ENCODE results near the gene F10.
"Not testable (repeated sequence)": the region's sequence is repeated elsewhere in the genome, so short reads cannot be mapped to it uniquely, and the experiment has no call there.

The F10 gene

DNA sequence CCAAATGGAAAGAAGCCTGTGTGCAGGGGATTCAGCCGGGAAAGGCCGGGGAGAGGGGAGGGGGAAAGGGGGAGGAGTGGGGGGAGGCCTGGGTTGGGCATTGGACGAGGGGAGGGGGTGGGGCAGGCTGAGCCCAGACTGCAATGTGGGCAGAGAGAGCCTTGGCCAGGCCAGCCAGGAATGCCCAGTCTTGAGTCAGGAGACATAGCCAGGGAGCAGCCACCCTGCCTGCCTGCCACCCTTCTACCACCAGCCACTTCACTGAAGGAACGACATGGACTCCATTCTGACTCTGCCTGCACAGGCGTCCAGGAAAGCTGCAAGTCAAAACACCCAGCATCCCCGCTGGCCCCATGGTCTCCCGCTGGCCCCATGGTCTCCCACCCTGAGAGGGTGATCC lies 36.3 kb downstream of the F10 start:
- no peaks in the 10 kb centered on the region for H3K79me2 ChIP-seq (ENCODE audit: insufficient read depth, low read depth)
- H3K4me3 ChIP-seq (IDR thresholded peaks at IDR 0.05; ENCODE audit: insufficient read depth, low read depth, low read length): no peak overlapping the region
- H2AFZ ChIP-seq (ENCODE audit: low read depth): no peak overlapping the region
- H4K20me1 ChIP-seq (ENCODE audit: insufficient read depth): no peaks in the 10 kb centered on the region
- no peak overlapping the region for H3K9ac ChIP-seq
- no peaks in the 10 kb centered on the region for H3K36me3 ChIP-seq (ENCODE audit: insufficient read depth)
- no peak overlapping the region for H3K27ac ChIP-seq
- peaks cover 9% of the 10 kb centered on the region; the same call in 1 of the 2 replicates for H3K27me3 ChIP-seq (ENCODE audit: insufficient read depth, low read depth)
- H3K4me1 ChIP-seq (ENCODE audit: low read depth, poor library complexity, severe bottlenecking): peaks cover 5% of the 10 kb centered on the region
- no peak overlapping the region for H3K4me2 ChIP-seq
- TF ChIP-seq CTCF (conservative IDR thresholded peaks at IDR 0.05; ENCODE audit: low read depth, low read length): no peak

- no peak overlapping the region for H3K4me3 ChIP-seq (IDR thresholded peaks at IDR 0.05; ENCODE audit: insufficient read depth, low read depth, low read length)
- H3K4me2 ChIP-seq: no peak overlapping the region
- no peak for TF ChIP-seq CTCF (conservative IDR thresholded peaks at IDR 0.05; ENCODE audit: low read depth, low read length)
- H4K20me1 ChIP-seq (ENCODE audit: insufficient read depth): no peaks in the 10 kb centered on the region
- H3K27me3 ChIP-seq (ENCODE audit: insufficient read depth, low read depth): peaks cover 9% of the 10 kb centered on the region; the same call in 1 of the 2 replicates
- H3K27ac ChIP-seq: no peak overlapping the region
- H3K79me2 ChIP-seq (ENCODE audit: insufficient read depth, low read depth): no peaks in the 10 kb centered on the region
- no peak overlapping the region for H3K9ac ChIP-seq
- no peaks in the 10 kb centered on the region for H3K36me3 ChIP-seq (ENCODE audit: insufficient read depth)
- H2AFZ ChIP-seq (ENCODE audit: low read depth): no peak overlapping the region
- H3K4me1 ChIP-seq (ENCODE audit: low read depth, poor library complexity, severe bottlenecking): peaks cover 2% of the 10 kb centered on the region
Observed at GRCh38 chr13:113159701-113160100, 37.1 kb downstream of the F10 start.

DNA sequence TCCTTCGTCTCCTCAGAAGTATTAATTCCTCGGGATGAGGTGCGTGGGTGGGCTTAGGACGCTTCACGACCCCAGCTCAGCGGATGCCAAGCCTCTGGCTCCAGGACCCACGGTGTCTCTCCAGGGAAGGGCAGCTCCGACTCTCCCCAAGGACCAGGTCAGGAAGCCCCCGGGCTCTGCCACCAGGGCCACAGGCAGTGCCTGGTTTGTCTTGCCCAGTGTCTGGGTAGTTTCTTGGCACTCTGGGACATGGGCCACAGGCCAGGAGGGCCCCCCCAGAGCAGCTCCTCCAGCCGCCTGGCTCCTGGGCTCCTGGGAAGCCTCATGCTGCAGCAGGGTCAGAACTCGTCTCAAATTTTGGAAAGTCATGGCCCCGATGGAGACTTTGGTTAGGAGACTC lies 38.4 kb downstream of the F10 start:
- Histone ChIP-seq H3K79me2 (ENCODE audit: insufficient read depth, low read depth) (no peaks in the 10 kb centered on the region), H4K20me1 (ENCODE audit: insufficient read depth) (no peaks in the 10 kb centered on the region), H3K27ac (no peak overlapping the region), H3K27me3 (ENCODE audit: insufficient read depth, low read depth) (peaks cover 9% of the 10 kb centered on the region; the same call in 1 of the 2 replicates), H3K4me3 (IDR thresholded peaks at IDR 0.05; ENCODE audit: insufficient read depth, low read depth, low read length) (no peak overlapping the region), H3K36me3 (ENCODE audit: insufficient read depth) (no peaks in the 10 kb centered on the region), H3K4me2 (no peak overlapping the region), H2AFZ (ENCODE audit: low read depth) (no peak overlapping the region), H3K4me1 (ENCODE audit: low read depth, poor library complexity, severe bottlenecking) (no peaks in the 10 kb centered on the region), H3K9ac (no peak overlapping the region)
- TF ChIP-seq CTCF (conservative IDR thresholded peaks at IDR 0.05; ENCODE audit: low read depth, low read length): no peak

GRCh38 chr13:113161433-113161832 lies 38.8 kb downstream of the F10 start:
- Histone ChIP-seq H3K79me2 (ENCODE audit: insufficient read depth, low read depth) (no peaks in the 10 kb centered on the region), H3K36me3 (ENCODE audit: insufficient read depth) (no peaks in the 10 kb centered on the region), H3K27ac (no peak overlapping the region), H2AFZ (ENCODE audit: low read depth) (no peak overlapping the region), H3K4me2 (no peak overlapping the region), H3K27me3 (ENCODE audit: insufficient read depth, low read depth) (peaks cover 9% of the 10 kb centered on the region; the same call in 1 of the 2 replicates), H3K9ac (no peak overlapping the region), H4K20me1 (ENCODE audit: insufficient read depth) (no peaks in the 10 kb centered on the region), H3K4me3 (IDR thresholded peaks at IDR 0.05; ENCODE audit: insufficient read depth, low read depth, low read length) (no peak overlapping the region), H3K4me1 (ENCODE audit: low read depth, poor library complexity, severe bottlenecking) (no peaks in the 10 kb centered on the region)
- no peak for TF ChIP-seq CTCF (conservative IDR thresholded peaks at IDR 0.05; ENCODE audit: low read depth, low read length)

GRCh38 chr13:113161975-113162374 lies 39.4 kb downstream of the F10 start:
- not testable (repeated sequence) for H3K79me2 ChIP-seq (ENCODE audit: insufficient read depth, low read depth); H3K4me1 ChIP-seq (ENCODE audit: low read depth, poor library complexity, severe bottlenecking); H3K4me3 ChIP-seq (IDR thresholded peaks at IDR 0.05; ENCODE audit: insufficient read depth, low read depth, low read length); H3K4me2 ChIP-seq; H3K27me3 ChIP-seq (ENCODE audit: insufficient read depth, low read depth); H2AFZ ChIP-seq (ENCODE audit: low read depth); H4K20me1 ChIP-seq (ENCODE audit: insufficient read depth); H3K36me3 ChIP-seq (ENCODE audit: insufficient read depth); H3K9ac ChIP-seq; H3K27ac ChIP-seq
